Liver (tissue), 3 donors: ENCODE results near the gene ACSS2.

Experiments
- JUND ChIP-seq, 2 donors: IDR thresholded peaks; 2 replicates each; pipeline ENCODE4 v1.6.1; 2016; ENCODE audit warnings: antibody characterized with exemption in 2 of 2
- RXRA ChIP-seq, 2 donors: IDR thresholded peaks; 2 replicates each; pipeline ENCODE4 v1.6.1; 2017 to 2018; ENCODE audit warnings: antibody characterized with exemption in 2 of 2, mild to moderate bottlenecking in 1 of 2
- SP1 ChIP-seq: IDR thresholded peaks from 2 replicates; pipeline ENCODE4 v1.6.1; 2018; ENCODE audit warnings: antibody characterized with exemption, mild to moderate bottlenecking
- TAF1 ChIP-seq: conservative IDR thresholded peaks from 2 replicates; pipeline ENCODE4 v1.6.1; 2016; ENCODE audit warnings: antibody characterized with exemption, mild to moderate bottlenecking
- YY1 ChIP-seq: IDR thresholded peaks from 2 replicates; pipeline ENCODE4 v1.6.1; 2016; ENCODE audit warnings: antibody characterized with exemption, mild to moderate bottlenecking
- TF ChIP-seq, protein P1 (sequence below): fragments of 150-350 bp; IDR thresholded peaks from 2 replicates; pipeline ENCODE4 v1.5.1; 2017; ENCODE audit warnings: improper control_type of control experiment, low read depth, low read length; ENCODE audit not compliant: missing input control
- donor health status: healthy.
- donor health status: healthy.

DNA sequence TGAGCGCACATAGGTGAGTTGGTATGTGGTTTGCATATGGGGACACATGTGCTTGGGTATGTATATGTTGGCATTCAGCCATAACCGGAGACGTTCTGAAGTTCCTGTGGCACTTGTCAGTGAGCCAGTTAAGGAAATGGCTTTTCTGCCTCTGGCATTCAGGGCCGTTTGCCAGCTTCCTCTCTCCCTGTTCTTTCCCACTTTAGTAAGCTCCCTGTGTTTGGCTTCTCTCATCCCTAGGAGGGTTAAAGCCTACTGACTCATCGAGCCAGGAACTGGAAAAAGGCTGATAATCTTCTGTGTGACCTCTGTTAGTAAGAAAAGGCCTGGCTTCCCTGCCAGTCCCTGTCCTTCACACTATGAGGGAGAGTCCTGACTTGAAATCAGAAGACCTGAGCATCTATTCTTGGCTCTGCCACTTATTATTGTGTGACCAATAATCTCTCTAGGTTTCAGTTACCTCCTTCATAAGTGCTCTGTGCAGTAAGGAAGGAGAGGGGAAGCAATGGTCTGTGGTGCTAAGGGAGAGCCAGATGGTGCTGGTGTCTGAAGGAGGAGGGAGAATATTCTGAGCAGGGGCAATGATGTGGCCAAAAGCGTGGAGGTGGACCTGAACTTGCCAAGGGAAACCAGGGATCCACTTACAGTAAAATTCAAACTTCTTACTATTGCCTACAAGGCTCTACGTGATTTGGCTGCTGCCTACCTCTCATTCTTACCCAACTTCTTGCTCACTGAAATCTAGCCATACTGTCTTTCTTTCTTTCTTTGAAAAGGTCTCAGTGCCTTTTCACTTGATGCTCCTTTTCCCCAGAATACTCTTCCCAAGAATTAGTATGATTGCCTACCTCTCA, 31.4 kb downstream of the ACSS2 start:
- TF ChIP-seq, protein P1, sequence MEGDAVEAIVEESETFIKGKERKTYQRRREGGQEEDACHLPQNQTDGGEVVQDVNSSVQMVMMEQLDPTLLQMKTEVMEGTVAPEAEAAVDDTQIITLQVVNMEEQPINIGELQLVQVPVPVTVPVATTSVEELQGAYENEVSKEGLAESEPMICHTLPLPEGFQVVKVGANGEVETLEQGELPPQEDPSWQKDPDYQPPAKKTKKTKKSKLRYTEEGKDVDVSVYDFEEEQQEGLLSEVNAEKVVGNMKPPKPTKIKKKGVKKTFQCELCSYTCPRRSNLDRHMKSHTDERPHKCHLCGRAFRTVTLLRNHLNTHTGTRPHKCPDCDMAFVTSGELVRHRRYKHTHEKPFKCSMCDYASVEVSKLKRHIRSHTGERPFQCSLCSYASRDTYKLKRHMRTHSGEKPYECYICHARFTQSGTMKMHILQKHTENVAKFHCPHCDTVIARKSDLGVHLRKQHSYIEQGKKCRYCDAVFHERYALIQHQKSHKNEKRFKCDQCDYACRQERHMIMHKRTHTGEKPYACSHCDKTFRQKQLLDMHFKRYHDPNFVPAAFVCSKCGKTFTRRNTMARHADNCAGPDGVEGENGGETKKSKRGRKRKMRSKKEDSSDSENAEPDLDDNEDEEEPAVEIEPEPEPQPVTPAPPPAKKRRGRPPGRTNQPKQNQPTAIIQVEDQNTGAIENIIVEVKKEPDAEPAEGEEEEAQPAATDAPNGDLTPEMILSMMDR: no peak
- no peak for TF ChIP-seq TAF1
- TF ChIP-seq SP1: no peak
- TF ChIP-seq JUND (IDR thresholded peaks at IDR 0.05): no peak
- TF ChIP-seq YY1: no peak
- no peak for TF ChIP-seq RXRA (IDR thresholded peaks at IDR 0.05)
